ENCODE measurements around the gene CACNA1I.

DNA sequence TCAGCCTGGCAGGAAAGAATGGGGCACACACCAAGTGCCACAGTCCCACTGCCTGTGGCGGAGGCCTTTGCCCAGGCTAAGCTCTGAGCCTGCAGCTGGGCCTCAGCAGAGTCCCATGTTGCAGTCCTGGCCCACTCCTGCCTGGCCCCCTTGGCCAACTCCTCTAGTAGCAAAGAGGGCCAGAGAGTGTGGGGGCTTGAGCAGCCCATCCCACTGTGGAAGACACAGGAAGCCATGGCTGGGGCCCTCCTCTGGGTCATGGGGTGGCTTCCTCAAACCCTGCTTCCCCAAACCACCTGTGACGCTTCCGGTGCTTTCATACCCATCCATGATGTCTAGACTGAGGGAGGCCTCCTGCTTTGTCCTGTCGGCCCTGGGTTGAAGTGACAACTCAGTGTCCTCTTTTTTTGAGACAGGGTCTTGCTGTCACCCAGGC is 43.8 kb upstream of the CACNA1I start:
- TF ChIP-seq, protein P1, sequence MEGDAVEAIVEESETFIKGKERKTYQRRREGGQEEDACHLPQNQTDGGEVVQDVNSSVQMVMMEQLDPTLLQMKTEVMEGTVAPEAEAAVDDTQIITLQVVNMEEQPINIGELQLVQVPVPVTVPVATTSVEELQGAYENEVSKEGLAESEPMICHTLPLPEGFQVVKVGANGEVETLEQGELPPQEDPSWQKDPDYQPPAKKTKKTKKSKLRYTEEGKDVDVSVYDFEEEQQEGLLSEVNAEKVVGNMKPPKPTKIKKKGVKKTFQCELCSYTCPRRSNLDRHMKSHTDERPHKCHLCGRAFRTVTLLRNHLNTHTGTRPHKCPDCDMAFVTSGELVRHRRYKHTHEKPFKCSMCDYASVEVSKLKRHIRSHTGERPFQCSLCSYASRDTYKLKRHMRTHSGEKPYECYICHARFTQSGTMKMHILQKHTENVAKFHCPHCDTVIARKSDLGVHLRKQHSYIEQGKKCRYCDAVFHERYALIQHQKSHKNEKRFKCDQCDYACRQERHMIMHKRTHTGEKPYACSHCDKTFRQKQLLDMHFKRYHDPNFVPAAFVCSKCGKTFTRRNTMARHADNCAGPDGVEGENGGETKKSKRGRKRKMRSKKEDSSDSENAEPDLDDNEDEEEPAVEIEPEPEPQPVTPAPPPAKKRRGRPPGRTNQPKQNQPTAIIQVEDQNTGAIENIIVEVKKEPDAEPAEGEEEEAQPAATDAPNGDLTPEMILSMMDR (IDR thresholded peaks at IDR 0.05): no peak
- TF ChIP-seq EZH2 (IDR thresholded peaks at IDR 0.05; ENCODE audit: borderline replicate concordance, insufficient read depth, low read depth, low read length, poor library complexity, severe bottlenecking): no peak

Data from B cell (primary cell).